SK-N-SH (cell line): Measurements from ENCODE around the gene PTH. TPM values are rescaled to one million over a fixed set of nuclear protein-coding genes. Genes with fewer than 3 reads are reported as not detected.

Experiments used
- CTCF ChIA-PET: fragments of 300-600, 350-600 bp; formaldehyde crosslinking; extraction: SDS; loops from one replicate; lab custom pipeline; 2021; lab: Yijun Ruan, JAX
- POLR2A ChIA-PET: fragments of 350-600 bp; sonication (Branson Sonifier 250); formaldehyde crosslinking; extraction: SDS; loops from one replicate; lab custom pipeline; 2020; ENCODE audit warnings: antibody characterized with exemption, inconsistent platforms; lab: Yijun Ruan, JAX
- DNase-seq: peaks from one replicate; pipeline ENCODE4 v3.0.0; 2012
- H2AFZ ChIP-seq: fragments of 200-600 bp; sonication (generic); 2 replicates; pipeline ENCODE4 v1.8.1; 2016; ENCODE audit warnings: antibody characterized with exemption, mild to moderate bottlenecking, low read depth
- H3F3A ChIP-seq: fragments of 200-600 bp; sonication (generic); replicated peaks from 2 replicates; pipeline ENCODE3; 2016; ENCODE audit warnings: antibody characterized with exemption, mild to moderate bottlenecking; ENCODE audit not compliant: insufficient read depth
- H3K27ac ChIP-seq, 2 experiments: fragments of 200-500 bp in 1 of 2; fragments of 200-600 bp in 1 of 2; sonication (Bioruptor generic) in 1 of 2; sonication (generic), shearing (Covaris generic) in 1 of 2; 2 replicates each; pipeline versions ENCODE4 v1.5.1 to v1.6.1; 2014 to 2016; ENCODE audit warnings: low read depth in 2 of 2, inconsistent platforms in 1 of 2, low read length in 1 of 2, mild to moderate bottlenecking in 1 of 2, mixed read lengths in 1 of 2
- H3K27me3 ChIP-seq: fragments of 200-600 bp; sonication (generic), shearing (Covaris generic); 2 replicates; pipeline ENCODE4 v1.6.1; 2016; ENCODE audit warnings: mixed run types; ENCODE audit not compliant: insufficient read depth
- H3K36me3 ChIP-seq, 2 experiments: fragments of 200-500 bp in 1 of 2; fragments of 200-600 bp in 1 of 2; sonication (Bioruptor generic) in 1 of 2; sonication (generic) in 1 of 2; replicated peaks in 1 of 2; 2 replicates each; pipeline versions ENCODE3 to v1.5.1; 2014 to 2016; ENCODE audit warnings: low read length in 1 of 2, mild to moderate bottlenecking in 1 of 2; ENCODE audit not compliant: insufficient read depth in 2 of 2, control insufficient read depth in 1 of 2
- H3K4me1 ChIP-seq, 2 experiments: fragments of 200-500 bp in 1 of 2; fragments of 200-600 bp in 1 of 2; sonication (Bioruptor generic) in 1 of 2; sonication (generic), shearing (Covaris generic) in 1 of 2; 2 replicates each; pipeline versions ENCODE4 v1.5.1 to v1.6.1; 2014 to 2016; ENCODE audit warnings: low read depth in 1 of 2, low read length in 1 of 2, mixed run types in 1 of 2; ENCODE audit not compliant: insufficient read depth in 2 of 2, control insufficient read depth in 1 of 2
- H3K4me2 ChIP-seq: fragments of 200-600 bp; sonication (generic), shearing (Covaris generic); 2 replicates; pipeline ENCODE4 v1.6.1; 2017; ENCODE audit warnings: mixed run types
- H3K4me3 ChIP-seq, 2 experiments: fragments of 200-500 bp in 1 of 2; fragments of 200-600 bp in 1 of 2; sonication (Bioruptor generic) in 1 of 2; sonication (generic), shearing (Covaris generic) in 1 of 2; 2 replicates each; pipeline versions ENCODE4 v1.5.1 to v1.8.1; 2014 to 2016; ENCODE audit warnings: low read depth in 2 of 2, inconsistent platforms in 1 of 2, low read length in 1 of 2, mild to moderate bottlenecking in 1 of 2, mixed read lengths in 1 of 2, moderate library complexity in 1 of 2
- H3K79me2 ChIP-seq: fragments of 200-600 bp; sonication (generic); 2 replicates; pipeline ENCODE4 v1.8.1; 2017; ENCODE audit warnings: mild to moderate bottlenecking; ENCODE audit not compliant: insufficient read depth
- H3K9ac ChIP-seq: fragments of 200-600 bp; sonication (generic); 2 replicates; pipeline ENCODE4 v1.6.1; 2017; ENCODE audit warnings: mixed run types
- H3K9me2 ChIP-seq: fragments of 200-600 bp; sonication (generic); 2 replicates; pipeline ENCODE4 v1.6.1; 2017; ENCODE audit warnings: mixed run types
- H3K9me3 ChIP-seq: fragments of 200-600 bp; sonication (generic); 2 replicates; pipeline ENCODE4 v1.6.1; 2017; ENCODE audit warnings: mixed run types, mild to moderate bottlenecking, moderate library complexity
- H4K20me1 ChIP-seq: fragments of 200-600 bp; sonication (generic); 2 replicates; pipeline ENCODE4 v1.6.1; 2017; ENCODE audit warnings: mild to moderate bottlenecking, mixed run types; ENCODE audit not compliant: insufficient read depth
- CHD2 ChIP-seq: fragments of 150-350 bp; IDR thresholded peaks from 2 replicates; pipeline ENCODE4 v1.6.1; 2018; ENCODE audit warnings: low read length; ENCODE audit not compliant: partially characterized antibody
- FOXM1 ChIP-seq: IDR thresholded peaks from 2 replicates; pipeline ENCODE4 v1.4.0; 2012; ENCODE audit warnings: low read depth, mild to moderate bottlenecking
- GABPA ChIP-seq: IDR thresholded peaks from 2 replicates; pipeline ENCODE4 v1.4.0; 2012; ENCODE audit warnings: low read depth, mild to moderate bottlenecking
- JUND ChIP-seq: IDR thresholded peaks from 2 replicates; pipeline ENCODE4 v1.4.0; 2012
- NFIC ChIP-seq: IDR thresholded peaks from 2 replicates; pipeline ENCODE4 v1.4.0; 2012; ENCODE audit warnings: borderline replicate concordance
- POLR2AphosphoS5 ChIP-seq: IDR thresholded peaks from 2 replicates; pipeline ENCODE4 v1.6.1; 2012; ENCODE audit warnings: low read depth, low read length
- RFX5 ChIP-seq: IDR thresholded peaks from 2 replicates; pipeline ENCODE4 v1.6.1; 2012; ENCODE audit warnings: mild to moderate bottlenecking, improper control_type of control experiment, low read length
- RXRA ChIP-seq: IDR thresholded peaks from 2 replicates; pipeline ENCODE4 v1.4.0; 2012; ENCODE audit warnings: low read depth, mild to moderate bottlenecking, borderline replicate concordance
- YY1 ChIP-seq: IDR thresholded peaks from 2 replicates; pipeline ENCODE4 v1.4.0; 2012; ENCODE audit warnings: low read depth, mild to moderate bottlenecking
- WGBS: methylation state at CpG from one replicate; pipeline ENCODE4 v1.1.6; 2017; ENCODE audit warnings: low lambda C conversion rate; 5-methylcytosine and 5-hydroxymethylcytosine counted together
- polyA plus RNA-seq, 3 experiments: library from polyadenylated mRNA; depleted of rRNA; stranded (reverse); fragments of >200 nt; gene quantifications; 2 replicates each; pipeline ENCODE4 v1.2.3, GENCODE V29; 2012
- TF ChIP-seq, protein P1 (sequence below): IDR thresholded peaks from 2 replicates; pipeline ENCODE4 v1.4.0; 2012; ENCODE audit warnings: low read depth, borderline replicate concordance
- TF ChIP-seq, protein P2 (sequence below): IDR thresholded peaks from 2 replicates; pipeline ENCODE4 v1.6.1; 2012; ENCODE audit warnings: mild to moderate bottlenecking, low read depth, low read length, moderate library complexity
- TF ChIP-seq, protein P3 (sequence below): IDR thresholded peaks from 2 replicates; pipeline ENCODE4 v1.4.0; 2012; ENCODE audit warnings: low read depth
- TF ChIP-seq, protein P4 (sequence below): IDR thresholded peaks from 2 replicates; pipeline ENCODE4; 2012

The PTH gene
- polyA plus RNA-seq, 1 of the 3 experiments (the other 2 are of a cell fraction) = not detected

DNA sequence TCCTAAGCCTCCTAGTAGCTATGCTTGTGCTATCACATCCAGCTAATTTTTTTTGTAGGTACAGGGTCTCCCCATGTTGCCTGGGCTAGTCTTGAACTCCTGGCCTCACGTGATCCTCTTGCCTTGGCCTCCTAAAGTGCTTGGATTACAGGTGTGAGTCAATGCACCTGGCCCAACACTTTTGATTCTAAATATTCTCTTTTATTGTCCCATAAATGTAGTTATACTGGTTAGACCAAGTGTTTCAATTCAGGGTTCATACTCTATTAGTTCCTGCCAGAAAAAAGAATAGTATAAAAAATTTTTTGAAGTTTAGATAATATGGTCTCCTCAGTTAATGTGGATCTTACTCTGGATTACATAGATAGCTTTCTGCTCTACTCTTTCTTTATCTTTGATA is 6.7 kb upstream of the PTH start:
- CTCF ChIA-PET = interaction anchor here (1.3 kb wide), 1 partner anchor 292 kb away, joined by 3 read pairs; no protein-coding TSS in a partner anchor
- Histone ChIP-seq H3K9me3 (no peaks in the 10 kb centered on the region), H3F3A (no peaks in the 10 kb centered on the region), H3K4me1 (no peaks in the 10 kb centered on the region), H3K9me2 (no peaks in the 10 kb centered on the region), H3K27ac (no peak overlapping the region), H3K27me3 (no peaks in the 10 kb centered on the region; the same call in 1 of the 2 replicates), H3K4me3 (no peak overlapping the region), H2AFZ (no peak overlapping the region), H3K9ac (no peak overlapping the region), H4K20me1 (no peaks in the 10 kb centered on the region), H3K79me2 (no peaks in the 10 kb centered on the region), H3K36me3 (no peaks in the 10 kb centered on the region), H3K4me2 (no peak overlapping the region)
- WGBS = 10% methylated on average over 1 of the region's 1 CpG
- POLR2A ChIA-PET = no interaction called here
- DNase-seq = no peak
- TF ChIP-seq RFX5 (no peak), NFIC (no peak), FOXM1 (no peak), JUND (no peak), GABPA (no peak), RXRA (no peak), POLR2AphosphoS5 (no peak)
- TF ChIP-seq, protein P1, sequence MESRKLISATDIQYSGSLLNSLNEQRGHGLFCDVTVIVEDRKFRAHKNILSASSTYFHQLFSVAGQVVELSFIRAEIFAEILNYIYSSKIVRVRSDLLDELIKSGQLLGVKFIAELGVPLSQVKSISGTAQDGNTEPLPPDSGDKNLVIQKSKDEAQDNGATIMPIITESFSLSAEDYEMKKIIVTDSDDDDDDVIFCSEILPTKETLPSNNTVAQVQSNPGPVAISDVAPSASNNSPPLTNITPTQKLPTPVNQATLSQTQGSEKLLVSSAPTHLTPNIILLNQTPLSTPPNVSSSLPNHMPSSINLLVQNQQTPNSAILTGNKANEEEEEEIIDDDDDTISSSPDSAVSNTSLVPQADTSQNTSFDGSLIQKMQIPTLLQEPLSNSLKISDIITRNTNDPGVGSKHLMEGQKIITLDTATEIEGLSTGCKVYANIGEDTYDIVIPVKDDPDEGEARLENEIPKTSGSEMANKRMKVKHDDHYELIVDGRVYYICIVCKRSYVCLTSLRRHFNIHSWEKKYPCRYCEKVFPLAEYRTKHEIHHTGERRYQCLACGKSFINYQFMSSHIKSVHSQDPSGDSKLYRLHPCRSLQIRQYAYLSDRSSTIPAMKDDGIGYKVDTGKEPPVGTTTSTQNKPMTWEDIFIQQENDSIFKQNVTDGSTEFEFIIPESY = no peak
- TF ChIP-seq, protein P2, sequence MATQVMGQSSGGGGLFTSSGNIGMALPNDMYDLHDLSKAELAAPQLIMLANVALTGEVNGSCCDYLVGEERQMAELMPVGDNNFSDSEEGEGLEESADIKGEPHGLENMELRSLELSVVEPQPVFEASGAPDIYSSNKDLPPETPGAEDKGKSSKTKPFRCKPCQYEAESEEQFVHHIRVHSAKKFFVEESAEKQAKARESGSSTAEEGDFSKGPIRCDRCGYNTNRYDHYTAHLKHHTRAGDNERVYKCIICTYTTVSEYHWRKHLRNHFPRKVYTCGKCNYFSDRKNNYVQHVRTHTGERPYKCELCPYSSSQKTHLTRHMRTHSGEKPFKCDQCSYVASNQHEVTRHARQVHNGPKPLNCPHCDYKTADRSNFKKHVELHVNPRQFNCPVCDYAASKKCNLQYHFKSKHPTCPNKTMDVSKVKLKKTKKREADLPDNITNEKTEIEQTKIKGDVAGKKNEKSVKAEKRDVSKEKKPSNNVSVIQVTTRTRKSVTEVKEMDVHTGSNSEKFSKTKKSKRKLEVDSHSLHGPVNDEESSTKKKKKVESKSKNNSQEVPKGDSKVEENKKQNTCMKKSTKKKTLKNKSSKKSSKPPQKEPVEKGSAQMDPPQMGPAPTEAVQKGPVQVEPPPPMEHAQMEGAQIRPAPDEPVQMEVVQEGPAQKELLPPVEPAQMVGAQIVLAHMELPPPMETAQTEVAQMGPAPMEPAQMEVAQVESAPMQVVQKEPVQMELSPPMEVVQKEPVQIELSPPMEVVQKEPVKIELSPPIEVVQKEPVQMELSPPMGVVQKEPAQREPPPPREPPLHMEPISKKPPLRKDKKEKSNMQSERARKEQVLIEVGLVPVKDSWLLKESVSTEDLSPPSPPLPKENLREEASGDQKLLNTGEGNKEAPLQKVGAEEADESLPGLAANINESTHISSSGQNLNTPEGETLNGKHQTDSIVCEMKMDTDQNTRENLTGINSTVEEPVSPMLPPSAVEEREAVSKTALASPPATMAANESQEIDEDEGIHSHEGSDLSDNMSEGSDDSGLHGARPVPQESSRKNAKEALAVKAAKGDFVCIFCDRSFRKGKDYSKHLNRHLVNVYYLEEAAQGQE = no peak
- TF ChIP-seq, protein P3, sequence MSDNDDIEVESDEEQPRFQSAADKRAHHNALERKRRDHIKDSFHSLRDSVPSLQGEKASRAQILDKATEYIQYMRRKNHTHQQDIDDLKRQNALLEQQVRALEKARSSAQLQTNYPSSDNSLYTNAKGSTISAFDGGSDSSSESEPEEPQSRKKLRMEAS = no peak

DNA sequence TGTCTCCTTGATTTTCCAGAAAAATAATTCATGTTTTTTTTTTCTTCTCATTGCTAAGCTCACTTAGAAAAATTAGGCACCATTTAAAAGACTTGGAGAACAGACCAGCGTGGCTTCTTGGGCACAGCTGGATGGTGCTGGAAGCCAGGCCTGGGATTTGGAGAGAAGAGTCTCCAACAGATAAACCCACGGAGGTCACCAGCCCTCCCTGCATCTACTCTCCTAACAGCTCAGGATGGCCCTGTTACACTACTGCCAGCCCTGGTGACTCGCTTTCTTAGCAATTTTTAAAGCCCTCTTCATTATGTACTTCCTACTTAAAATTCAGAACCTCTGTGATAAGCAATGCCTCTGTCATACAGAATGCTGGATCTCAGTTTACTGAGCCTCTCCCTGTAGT is 1.7 kb downstream of the PTH start:
- Histone ChIP-seq H3K36me3 (no peaks in the 10 kb centered on the region), H3K4me2 (no peak overlapping the region), H3K4me1 (no peaks in the 10 kb centered on the region), H3K27me3 (no peaks in the 10 kb centered on the region; the same call in 1 of the 2 replicates), H3K4me3 (no peak overlapping the region), H3K79me2 (no peaks in the 10 kb centered on the region), H4K20me1 (no peaks in the 10 kb centered on the region), H3K9ac (no peak overlapping the region), H3K9me2 (no peaks in the 10 kb centered on the region), H2AFZ (no peak overlapping the region), H3K9me3 (no peaks in the 10 kb centered on the region), H3F3A (no peaks in the 10 kb centered on the region), H3K27ac (no peak overlapping the region)
- TF ChIP-seq RXRA (no peak), YY1 (no peak), POLR2AphosphoS5 (no peak), CHD2 (no peak)
- TF ChIP-seq, protein P4, sequence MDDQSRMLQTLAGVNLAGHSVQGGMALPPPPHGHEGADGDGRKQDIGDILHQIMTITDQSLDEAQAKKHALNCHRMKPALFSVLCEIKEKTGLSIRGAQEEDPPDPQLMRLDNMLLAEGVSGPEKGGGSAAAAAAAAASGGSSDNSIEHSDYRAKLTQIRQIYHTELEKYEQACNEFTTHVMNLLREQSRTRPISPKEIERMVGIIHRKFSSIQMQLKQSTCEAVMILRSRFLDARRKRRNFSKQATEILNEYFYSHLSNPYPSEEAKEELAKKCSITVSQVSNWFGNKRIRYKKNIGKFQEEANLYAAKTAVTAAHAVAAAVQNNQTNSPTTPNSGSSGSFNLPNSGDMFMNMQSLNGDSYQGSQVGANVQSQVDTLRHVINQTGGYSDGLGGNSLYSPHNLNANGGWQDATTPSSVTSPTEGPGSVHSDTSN = no peak
- 22% methylated on average over 3 of the region's 3 CpGs for WGBS
- ChIA-PET POLR2A (no interaction called here), CTCF (no interaction called here)
- no peak for DNase-seq
